ENCODE data around the gene CTNNA1. TPM values are rescaled to one million over a fixed set of nuclear protein-coding genes. Genes with fewer than 3 reads are reported as not detected.

CTNNA1 gene
- total and polyA plus RNA-seq, 9 of the 15 experiments (the other 6 are each of a cell fraction or from before 2014, with no cell fraction given), result 29.6 to 117 (median 89.1) TPM

GRCh38 chr5:138947780-138948179, 194.6 kb downstream of the CTNNA1 start:
- H3K79me2 ChIP-seq (ENCODE audit: control insufficient read depth, insufficient read depth, low read length), result no peaks in the 10 kb centered on the region
- 59% methylated on average over 5 of the region's 5 CpGs for WGBS (ENCODE audit: insufficient coverage, low coverage, missing lambda C conversion rate)
- H3K4me1 ChIP-seq (replicated peaks in 1 of 2; ENCODE audit: control insufficient read depth in 2 of 2, insufficient read depth in 2 of 2, low read length in 2 of 2), result peaks cover 0 to 22% of the 10 kb centered on the region in 2 experiments; a peak in 1 of 5 replicates
- H3K9ac ChIP-seq (ENCODE audit: insufficient read depth in 1 of 2, low read depth in 2 of 2, low read length in 2 of 2), result no peak overlapping the region
- no peak overlapping the region for H3K4me3 ChIP-seq
- no peak for ATAC-seq
- DNase-seq (ENCODE audit: extremely low read depth in 1 of 4, low spot score in 3 of 4), result no peak
- no peak overlapping the region for H3K27ac ChIP-seq (ENCODE audit: extremely low read depth, low read depth, low read length)
- H3K9me1 ChIP-seq (ENCODE audit: control insufficient read depth, insufficient read depth, low read length), result peaks cover 2% of the 10 kb centered on the region
- POLR2A ChIA-PET, result interaction anchor here (2.0 kb wide), 1 partner anchor 12 kb away, joined by 5 read pairs; no protein-coding TSS in a partner anchor
- intact Hi-C loops (cut with micrococcal nuclease) (no loop called here), in situ Hi-C loops (cut with MboI) (no loop called here)
- CTCF ChIA-PET (ENCODE audit: low intra/inter-chr PET ratio), result no interaction called here
- H3K4me2 ChIP-seq (ENCODE audit: insufficient read depth, low read length), result no peak overlapping the region
- no peaks in the 10 kb centered on the region for H3K27me3 ChIP-seq (ENCODE audit: control insufficient read depth in 2 of 2, insufficient read depth in 2 of 2, low read length in 2 of 2)
- peaks cover 4% of the 10 kb centered on the region; the same call in 2 of the 3 replicates for H3K36me3 ChIP-seq (ENCODE audit: control insufficient read depth, insufficient read depth, low read length)
- H2AFZ ChIP-seq (ENCODE audit: low read depth, low read length), result no peak overlapping the region
- H3K9me3 ChIP-seq (replicated peaks; ENCODE audit: control insufficient read depth, insufficient read depth, low read depth, low read length), result no peaks in the 10 kb centered on the region
- H4K20me1 ChIP-seq (replicated peaks; ENCODE audit: control insufficient read depth, insufficient read depth, low read length), result no peaks in the 10 kb centered on the region
- no peak for FAIRE-seq
- BruUV-seq (replicated peaks), result no TSS peak
- TF ChIP-seq NFE2L1 (tag; IDR thresholded peaks at IDR 0.05; ENCODE audit: borderline replicate concordance, low read depth) (no peak), SAP30 (IDR thresholded peaks at IDR 0.05; ENCODE audit: borderline replicate concordance, insufficient read depth, low read depth, low read length, poor library complexity, severe bottlenecking) (no peak), IRF9 (tag; IDR thresholded peaks at IDR 0.05) (no peak), ZNF175 (CRISPR knock-in tag; IDR thresholded peaks at IDR 0.05; ENCODE audit: low read depth) (no peak), BRF2 (IDR thresholded peaks at IDR 0.05; ENCODE audit: borderline replicate concordance, insufficient read depth, insufficient read length) (no peak), GTF2A2 (tag; IDR thresholded peaks at IDR 0.05) (no peak), ZBTB7A (IDR thresholded peaks at IDR 0.05; ENCODE audit: borderline replicate concordance, control insufficient read depth, low read depth, low read length) (no peak), ZBTB11 (CRISPR knock-in tag; IDR thresholded peaks at IDR 0.05) (no peak), ATF6 (CRISPR knock-in tag; IDR thresholded peaks at IDR 0.05) (no peak), ZNF551 (CRISPR knock-in tag; IDR thresholded peaks at IDR 0.05) (no peak), PHF21A (IDR thresholded peaks at IDR 0.05; ENCODE audit: borderline replicate concordance, low read depth) (no peak), ESRRB (CRISPR knock-in tag; IDR thresholded peaks at IDR 0.05; ENCODE audit: borderline replicate concordance) (no peak), FOXJ2 (tag; IDR thresholded peaks at IDR 0.05) (no peak), ZNF561 (CRISPR knock-in tag; conservative IDR thresholded peaks at IDR 0.05) (no peak)

Measured in K562 (cell line).